GM12892 (cell line): Measurements from ENCODE around the gene AFF3.

ENCODE experiments used
- POLR2A ChIP-seq: IDR thresholded peaks from 2 replicates; pipeline ENCODE4 v1.6.1; 2011; ENCODE audit warnings: low read depth, low read length, control low read depth
- TAF1 ChIP-seq: IDR thresholded peaks from 2 replicates; pipeline ENCODE4 v1.6.1; 2011; ENCODE audit warnings: low read depth, mild to moderate bottlenecking, control low read depth, low read length, borderline replicate concordance

GRCh38 chr2:99875627-99876201 is 266.7 kb downstream of the AFF3 start:
- TF ChIP-seq TAF1 (no peak), POLR2A (no peak)
